A673 (cell line): ENCODE data around the gene PPP1R37.

Experiments
- EZH2 ChIP-seq: fragments of 200-600 bp; sonication (generic); IDR thresholded peaks from 2 replicates; pipeline ENCODE4 v1.6.1; 2017; ENCODE audit warnings: borderline replicate concordance, low read depth, mild to moderate bottlenecking, mixed read lengths, antibody characterized with exemption, low read length; ENCODE audit not compliant: poor library complexity, severe bottlenecking
- TF ChIP-seq, protein P1 (sequence below): fragments of 300-800, 200-600 bp; sonication (generic); conservative IDR thresholded peaks from 2 replicates; pipeline ENCODE4 v1.5.1; 2017; ENCODE audit warnings: low read depth, mild to moderate bottlenecking, antibody characterized with exemption, low read length, moderate library complexity, mixed read lengths

DNA sequence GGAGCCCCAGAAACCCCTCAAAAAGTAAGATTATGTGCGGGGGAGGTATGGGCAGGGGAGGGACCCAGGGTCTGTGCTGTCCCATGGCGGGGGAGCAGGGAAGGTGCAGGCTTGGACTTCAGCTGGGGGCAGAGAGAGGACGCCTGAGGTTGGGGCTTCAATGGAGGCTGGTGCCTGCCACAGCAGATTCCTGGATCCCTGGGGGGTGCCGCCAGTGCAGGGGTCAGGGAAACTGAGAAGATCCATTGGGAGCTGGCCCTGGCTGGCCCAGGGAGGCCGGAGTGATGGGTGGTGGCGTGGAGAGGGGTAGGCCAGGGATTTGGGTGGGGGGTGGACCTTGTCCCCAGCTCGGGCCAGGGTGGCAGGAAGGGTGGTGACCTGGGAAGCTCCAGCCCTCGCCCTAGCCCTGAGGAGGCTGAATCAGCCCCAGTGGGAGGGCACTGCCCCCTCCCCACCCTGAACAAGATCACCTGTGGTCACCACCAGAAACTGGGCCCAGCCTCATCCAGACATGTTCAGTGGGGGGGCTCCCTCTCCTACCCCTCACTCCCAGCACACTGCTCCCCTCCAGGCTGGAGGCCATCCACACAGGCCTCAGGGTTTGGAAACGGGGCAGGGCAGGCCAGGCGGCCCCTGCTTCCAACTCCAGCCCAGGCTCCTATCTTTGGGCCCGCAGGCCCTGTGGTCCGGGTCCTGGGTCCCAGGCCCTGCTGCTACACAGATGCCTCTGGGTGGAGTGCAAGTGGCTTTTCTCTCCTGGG lies 66.4 kb downstream of the PPP1R37 start:
- TF ChIP-seq, protein P1, sequence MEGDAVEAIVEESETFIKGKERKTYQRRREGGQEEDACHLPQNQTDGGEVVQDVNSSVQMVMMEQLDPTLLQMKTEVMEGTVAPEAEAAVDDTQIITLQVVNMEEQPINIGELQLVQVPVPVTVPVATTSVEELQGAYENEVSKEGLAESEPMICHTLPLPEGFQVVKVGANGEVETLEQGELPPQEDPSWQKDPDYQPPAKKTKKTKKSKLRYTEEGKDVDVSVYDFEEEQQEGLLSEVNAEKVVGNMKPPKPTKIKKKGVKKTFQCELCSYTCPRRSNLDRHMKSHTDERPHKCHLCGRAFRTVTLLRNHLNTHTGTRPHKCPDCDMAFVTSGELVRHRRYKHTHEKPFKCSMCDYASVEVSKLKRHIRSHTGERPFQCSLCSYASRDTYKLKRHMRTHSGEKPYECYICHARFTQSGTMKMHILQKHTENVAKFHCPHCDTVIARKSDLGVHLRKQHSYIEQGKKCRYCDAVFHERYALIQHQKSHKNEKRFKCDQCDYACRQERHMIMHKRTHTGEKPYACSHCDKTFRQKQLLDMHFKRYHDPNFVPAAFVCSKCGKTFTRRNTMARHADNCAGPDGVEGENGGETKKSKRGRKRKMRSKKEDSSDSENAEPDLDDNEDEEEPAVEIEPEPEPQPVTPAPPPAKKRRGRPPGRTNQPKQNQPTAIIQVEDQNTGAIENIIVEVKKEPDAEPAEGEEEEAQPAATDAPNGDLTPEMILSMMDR = no peak
- no peak for TF ChIP-seq EZH2
